Right lobe of liver (tissue), 6 donors: ENCODE data around the gene PDE7B. TPM values are rescaled to one million over a fixed set of nuclear protein-coding genes. Genes with fewer than 3 reads are reported as not detected.
"Not testable (repeated sequence)": the region's sequence is repeated elsewhere in the genome, so short reads cannot be mapped to it uniquely, and the experiment has no call there.

Experiments used
- ATAC-seq, 4 donors: fragments of 200-7000 bp; cut with Tn5 transposase; one replicate each; pipeline ENCODE4 v1.9.1; 2020; ENCODE audit warnings: mild to moderate bottlenecking in 4 of 4, moderate library complexity in 4 of 4
- DNase-seq, 3 donors: peaks; one replicate each; pipeline ENCODE4 v3.0.0-alpha.2; 2020
- H3K27ac ChIP-seq, 3 donors: fragments of 200-600 bp; one replicate each; pipeline ENCODE4 v1.8.0; 2022
- H3K27me3 ChIP-seq, 2 donors: fragments of 200-600 bp; one replicate each; pipeline ENCODE4 v1.8.0; 2022
- H3K36me3 ChIP-seq, 4 donors: fragments of 200-600 bp; sonication (generic) in 1 of 4; one replicate each; pipeline versions ENCODE4 v1.5.1 to v1.8.0; 2017 to 2022; ENCODE audit warnings: control low read depth in 1 of 4
- H3K4me1 ChIP-seq, 4 donors: fragments of 200-600 bp; sonication (generic) in 1 of 4; one replicate each; pipeline versions ENCODE4 v1.5.1 to v1.8.0; 2017 to 2022; ENCODE audit warnings: control low read depth in 1 of 4
- H3K4me3 ChIP-seq, 3 donors: fragments of 200-600 bp; one replicate each; pipeline ENCODE4 v1.8.0; 2022
- H3K9me3 ChIP-seq, 4 donors: fragments of 200-600 bp; sonication (generic) in 1 of 4; one replicate each; pipeline versions ENCODE4 v1.5.1 to v1.8.0; 2017 to 2022; ENCODE audit warnings: control low read depth in 1 of 4
- CTCF ChIP-seq, 4 donors: fragments of 200-600 bp in 3 of 4; fragments of 450-650 bp in 1 of 4; IDR thresholded peaks; one replicate each; pipeline versions ENCODE4 v1.5.1 to v1.8.0; 2016 to 2022; ENCODE audit warnings: antibody characterized with exemption in 4 of 4, mild to moderate bottlenecking in 2 of 4
- POLR2A ChIP-seq: fragments of 450-650 bp; IDR thresholded peaks from one replicate; pipeline ENCODE4 v1.6.1; 2017; ENCODE audit warnings: antibody characterized with exemption, mild to moderate bottlenecking
- WGBS: methylation state at CpG from one replicate; pipeline ENCODE4 v1.1.6; 2018; ENCODE audit warnings: low coverage, low lambda C conversion rate; ENCODE audit not compliant: insufficient coverage; ENCODE audit errors: missing lambda C conversion rate; 5-methylcytosine and 5-hydroxymethylcytosine counted together
- intact Hi-C, 2 donors: fragments of 100-400 bp; cut with DNase I; formaldehyde crosslinking; loops; one replicate each; pipeline versions ENCODE4 v1.11.2 to v1.14.1; 2022
- total RNA-seq, 6 experiments: library from RNA; depleted of rRNA in 2 of 6; stranded (reverse); fragments of >200 nt in 2 of 6; fragmentation: NEBNext Ultra II Directional in 3 of 6; extraction: Animal tissue kit (Norgen Biotek cat#: 25700) in 3 of 6; gene quantifications; one replicate each; pipeline versions ENCODE4 v1.1.0 to v1.2.4, GENCODE V29; 2016 to 2023
- donor health status: DM: no; HTN: yes; CAD: no.
- donor health status: DM: no; HTN: no; CAD: no.
- donor health status: DM: no; HTN: no; CAD: no.
- donor health status: DM: no; HTN: yes; CAD: no.
- donor health status: DM: no; HTN: yes; CAD: no.

PDE7B gene
- total RNA-seq, 6 experiments from 2014 or later: 1.1 to 5.1 (median 1.9) TPM

- peaks cover 0 to 2% (median 0%) of the 10 kb centered on the region in 4 donors for H3K9me3 ChIP-seq
- no peaks in the 10 kb centered on the region for H3K27me3 ChIP-seq
- TF ChIP-seq POLR2A: no peak
- H3K4me1 ChIP-seq: no peaks in the 10 kb centered on the region
- intact Hi-C loops: no loop called here
- no peak overlapping the region for H3K4me3 ChIP-seq
- no peak overlapping the region for H3K27ac ChIP-seq
- no peak for ATAC-seq
- DNase-seq: no peak
- WGBS: 77% methylated on average over 3 of the region's 3 CpGs
- no peaks in the 10 kb centered on the region for H3K36me3 ChIP-seq
Measured at GRCh38 chr6:136094812-136095211, 243.3 kb downstream of the PDE7B start.

GRCh38 chr6:136095986-136096385 lies 244.5 kb downstream of the PDE7B start:
- peak; percentile 39 to 79 (median 50) for ATAC-seq
- no peak for TF ChIP-seq POLR2A
- no peak for TF ChIP-seq CTCF (IDR thresholded peaks at IDR 0.05)
- no peaks in the 10 kb centered on the region for H3K4me1 ChIP-seq
- H3K27me3 ChIP-seq: no peaks in the 10 kb centered on the region
- no peaks in the 10 kb centered on the region for H3K36me3 ChIP-seq
- WGBS: 47% methylated on average over 3 of the region's 3 CpGs
- no peak overlapping the region for H3K4me3 ChIP-seq
- H3K27ac ChIP-seq: no peak overlapping the region
- intact Hi-C loops: no loop called here
- no peak for DNase-seq
- H3K9me3 ChIP-seq: peaks cover 0 to 2% (median 0%) of the 10 kb centered on the region in 4 donors

- peak overlapping the region in 1 of 3 donors; percentile 14 for H3K27ac ChIP-seq
- WGBS: 61% methylated on average over 6 of the region's 7 CpGs
- no peak for DNase-seq
- no peak for TF ChIP-seq POLR2A
- peak; percentile 27 to 41 (median 36) for ATAC-seq
- H3K4me3 ChIP-seq: no peak overlapping the region
- no peaks in the 10 kb centered on the region for H3K36me3 ChIP-seq
- intact Hi-C loops: no loop called here
- H3K27me3 ChIP-seq: no peaks in the 10 kb centered on the region
- H3K9me3 ChIP-seq: no peaks in the 10 kb centered on the region
- H3K4me1 ChIP-seq: peaks cover 0 to 8% (median 4%) of the 10 kb centered on the region in 4 donors
Measured at GRCh38 chr6:136102991-136103688, 251.6 kb downstream of the PDE7B start.

- H3K27ac ChIP-seq: peak overlapping the region in 2 of 3 donors; percentile 28 to 45
- TF ChIP-seq CTCF (IDR thresholded peaks at IDR 0.05): no peak
- TF ChIP-seq POLR2A: no peak
- no peaks in the 10 kb centered on the region for H3K9me3 ChIP-seq
- no peak overlapping the region for H3K4me3 ChIP-seq
- H3K36me3 ChIP-seq: no peaks in the 10 kb centered on the region
- intact Hi-C loops: no loop called here
- peak; percentile 62 to 94 (median 80) for ATAC-seq
- H3K4me1 ChIP-seq: peaks cover 0 to 8% (median 4%) of the 10 kb centered on the region in 4 donors
- no peaks in the 10 kb centered on the region for H3K27me3 ChIP-seq
- 43% methylated on average over 6 of the region's 7 CpGs for WGBS
- peak; percentile 21 to 61 (median 50) for DNase-seq
Measured at GRCh38 chr6:136103763-136104311, 252.3 kb downstream of the PDE7B start.

- ATAC-seq (no peak), DNase-seq (no peak)
- H3K27ac ChIP-seq: peak overlapping the region in 2 of 3 donors; percentile 28 to 45
- no peak overlapping the region for H3K4me3 ChIP-seq
- H3K27me3 ChIP-seq: no peaks in the 10 kb centered on the region
- H3K36me3 ChIP-seq: no peaks in the 10 kb centered on the region
- 85% methylated on average over 2 of the region's 2 CpGs for WGBS
- TF ChIP-seq POLR2A (no peak), CTCF (IDR thresholded peaks at IDR 0.05) (no peak)
- intact Hi-C loops: no loop called here
- no peaks in the 10 kb centered on the region for H3K9me3 ChIP-seq
- peaks cover 0 to 8% (median 4%) of the 10 kb centered on the region in 4 donors for H3K4me1 ChIP-seq
Measured at GRCh38 chr6:136104556-136104955, 253.1 kb downstream of the PDE7B start.

GRCh38 chr6:136105797-136106196 lies 254.3 kb downstream of the PDE7B start:
- 51% methylated on average over 4 of the region's 4 CpGs for WGBS
- intact Hi-C loops: not testable (repeated sequence)

More at GRCh38 chr6:136105797-136106196, 254.3 kb downstream of the PDE7B start:
- not testable (repeated sequence) for H3K9me3 ChIP-seq, H3K36me3 ChIP-seq, H3K4me1 ChIP-seq, H3K27me3 ChIP-seq, H3K4me3 ChIP-seq, DNase-seq, H3K27ac ChIP-seq
- ATAC-seq: peak in 3 of 4 donors; percentile 52 to 64 (median 58)
